Measurements from ENCODE around the gene ARMC9. TPM values are rescaled to one million over a fixed set of nuclear protein-coding genes. Genes with fewer than 3 reads are reported as not detected.

ARMC9 gene
- total and polyA plus RNA-seq, 2 donors from 2014 or later = 7.3 to 18.2 TPM

DNA sequence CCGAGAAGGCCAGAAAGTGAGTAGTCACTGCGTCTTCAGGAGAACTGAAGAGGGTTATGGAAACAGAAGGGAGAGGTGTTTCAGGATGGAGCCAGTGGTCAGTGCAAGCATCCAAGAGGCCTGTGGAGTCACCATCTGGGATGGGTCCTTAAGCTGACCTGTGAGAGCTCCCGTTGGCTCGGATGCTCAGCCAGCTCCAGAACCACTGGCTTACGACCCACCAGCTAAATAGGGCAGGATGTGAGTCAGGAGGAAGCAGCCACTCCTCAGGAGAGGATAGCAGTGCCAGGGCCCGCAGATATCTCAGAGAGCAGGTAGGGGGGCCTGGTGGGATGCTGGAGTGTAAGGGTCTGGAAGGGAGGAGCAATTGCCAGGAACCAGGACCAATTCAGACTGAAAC is 134.0 kb downstream of the ARMC9 start:
- H3K9me3 ChIP-seq (ENCODE audit: control insufficient read depth in 2 of 3, insufficient read depth in 1 of 3, low read length in 3 of 3) = no peaks in the 10 kb centered on the region
- TF ChIP-seq, protein P1, sequence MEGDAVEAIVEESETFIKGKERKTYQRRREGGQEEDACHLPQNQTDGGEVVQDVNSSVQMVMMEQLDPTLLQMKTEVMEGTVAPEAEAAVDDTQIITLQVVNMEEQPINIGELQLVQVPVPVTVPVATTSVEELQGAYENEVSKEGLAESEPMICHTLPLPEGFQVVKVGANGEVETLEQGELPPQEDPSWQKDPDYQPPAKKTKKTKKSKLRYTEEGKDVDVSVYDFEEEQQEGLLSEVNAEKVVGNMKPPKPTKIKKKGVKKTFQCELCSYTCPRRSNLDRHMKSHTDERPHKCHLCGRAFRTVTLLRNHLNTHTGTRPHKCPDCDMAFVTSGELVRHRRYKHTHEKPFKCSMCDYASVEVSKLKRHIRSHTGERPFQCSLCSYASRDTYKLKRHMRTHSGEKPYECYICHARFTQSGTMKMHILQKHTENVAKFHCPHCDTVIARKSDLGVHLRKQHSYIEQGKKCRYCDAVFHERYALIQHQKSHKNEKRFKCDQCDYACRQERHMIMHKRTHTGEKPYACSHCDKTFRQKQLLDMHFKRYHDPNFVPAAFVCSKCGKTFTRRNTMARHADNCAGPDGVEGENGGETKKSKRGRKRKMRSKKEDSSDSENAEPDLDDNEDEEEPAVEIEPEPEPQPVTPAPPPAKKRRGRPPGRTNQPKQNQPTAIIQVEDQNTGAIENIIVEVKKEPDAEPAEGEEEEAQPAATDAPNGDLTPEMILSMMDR (IDR thresholded peaks at IDR 0.05; ENCODE audit: borderline replicate concordance, extremely low read depth, insufficient read depth) = no peak
- H3K9ac ChIP-seq (ENCODE audit: low read length in 3 of 3) = no peak overlapping the region
- peaks cover 0 to 5% (median 0%) of the 10 kb centered on the region in 3 donors for H3K36me3 ChIP-seq (ENCODE audit: control insufficient read depth in 2 of 3, insufficient read depth in 3 of 3, low read length in 3 of 3)
- no peaks in the 10 kb centered on the region for H3K27me3 ChIP-seq (ENCODE audit: control insufficient read depth, insufficient read depth, low read length)
- no peak overlapping the region for H3K27ac ChIP-seq (ENCODE audit: low read depth in 2 of 2, low read length in 2 of 2)
- intact Hi-C loops (cut with DNase I) = no loop called here
- DNase-seq (peak in 2 of 5 donors; percentile 13 to 32), FAIRE-seq (no peak)
- no peaks in the 10 kb centered on the region for H3K4me1 ChIP-seq (ENCODE audit: control insufficient read depth in 2 of 3, insufficient read depth in 2 of 3, low read depth in 1 of 3, low read length in 3 of 3)
- H3K4me3 ChIP-seq (ENCODE audit: low read length in 3 of 3) = no peak overlapping the region

- Histone ChIP-seq H3K27ac (ENCODE audit: low read depth in 2 of 2, low read length in 2 of 2) (no peak overlapping the region), H3K27me3 (ENCODE audit: control insufficient read depth, insufficient read depth, low read length) (no peaks in the 10 kb centered on the region), H3K36me3 (ENCODE audit: control insufficient read depth in 2 of 3, insufficient read depth in 3 of 3, low read length in 3 of 3) (peaks cover 0 to 5% (median 0%) of the 10 kb centered on the region in 3 donors), H3K4me3 (ENCODE audit: low read length in 3 of 3) (no peak overlapping the region), H3K9ac (ENCODE audit: low read length in 3 of 3) (no peak overlapping the region), H3K4me1 (ENCODE audit: control insufficient read depth in 2 of 3, insufficient read depth in 2 of 3, low read depth in 1 of 3, low read length in 3 of 3) (no peaks in the 10 kb centered on the region), H3K9me3 (ENCODE audit: control insufficient read depth in 2 of 3, insufficient read depth in 1 of 3, low read length in 3 of 3) (no peaks in the 10 kb centered on the region)
- TF ChIP-seq, protein P1 (IDR thresholded peaks at IDR 0.05; ENCODE audit: borderline replicate concordance, extremely low read depth, insufficient read depth) = no peak
- intact Hi-C loops (cut with DNase I) = no loop called here
- DNase-seq (peak in 2 of 5 donors; percentile 20 to 30), FAIRE-seq (no peak)
Observed at GRCh38 chr2:231332872-231333500, 134.6 kb downstream of the ARMC9 start.

GRCh38 chr2:231334179-231334930 is 135.9 kb downstream of the ARMC9 start:
- Histone ChIP-seq H3K9ac (ENCODE audit: low read length in 3 of 3) (no peak overlapping the region), H3K4me3 (ENCODE audit: low read length in 3 of 3) (no peak overlapping the region), H3K9me3 (ENCODE audit: control insufficient read depth in 2 of 3, insufficient read depth in 1 of 3, low read length in 3 of 3) (no peaks in the 10 kb centered on the region), H3K4me1 (ENCODE audit: control insufficient read depth in 2 of 3, insufficient read depth in 2 of 3, low read depth in 1 of 3, low read length in 3 of 3) (no peaks in the 10 kb centered on the region), H3K27me3 (ENCODE audit: control insufficient read depth, insufficient read depth, low read length) (no peaks in the 10 kb centered on the region), H3K36me3 (ENCODE audit: control insufficient read depth in 2 of 3, insufficient read depth in 3 of 3, low read length in 3 of 3) (peaks cover 0 to 5% (median 0%) of the 10 kb centered on the region in 3 donors), H3K27ac (ENCODE audit: low read depth in 2 of 2, low read length in 2 of 2) (no peak overlapping the region)
- intact Hi-C loops (cut with DNase I) = no loop called here
- DNase-seq = peak in 2 of 5 donors; percentile 11 to 51
- FAIRE-seq = no peak
- TF ChIP-seq, protein P1 (IDR thresholded peaks at IDR 0.05; ENCODE audit: borderline replicate concordance, extremely low read depth, insufficient read depth) = no peak
